B cell (primary cell): ENCODE measurements around the gene LRRC74A. TPM values are rescaled to one million over a fixed set of nuclear protein-coding genes. Genes with fewer than 3 reads are reported as not detected.

Experiments used
- ATAC-seq: fragments of 200-7000 bp; cut with Tn5 transposase; one replicate; pipeline ENCODE4 v1.10.0; 2021; ENCODE audit warnings: low read depth, mild to moderate bottlenecking, moderate number of reproducible peaks, moderate library complexity
- CTCF ChIA-PET: fragments of 350-600 bp; sonication (Branson Sonifier 250); formaldehyde crosslinking; loops from one replicate; lab custom pipeline; 2021; ENCODE audit warnings: antibody characterized with exemption, inconsistent platforms; lab: Charles Lee
- POLR2A ChIA-PET: fragments of 350-600 bp; sonication (Branson Sonifier 250); formaldehyde crosslinking; loops from one replicate; lab custom pipeline; 2021; ENCODE audit warnings: antibody characterized with exemption; lab: Charles Lee
- DNase-seq: peaks from one replicate; pipeline ENCODE4 v3.0.0; 2013
- H2AFZ ChIP-seq: 2 replicates; pipeline ENCODE4 v1.6.1; 2012; ENCODE audit warnings: mild to moderate bottlenecking, low read depth, low read length; ENCODE audit not compliant: insufficient read depth, poor library complexity, severe bottlenecking
- H3K27ac ChIP-seq, 2 donors: 1 replicate in 1 of 2; 2 replicates in 1 of 2; pipeline ENCODE4 v1.5.1; 2012 to 2013; ENCODE audit warnings: low read length in 2 of 2, mild to moderate bottlenecking in 2 of 2, moderate library complexity in 1 of 2
- H3K27me3 ChIP-seq, 4 experiments: fragments of 200-600 bp in 1 of 4; sonication (generic) in 1 of 4; replicated peaks in 1 of 4; 1 replicate in 2 of 4; 2 replicates in 2 of 4; pipeline versions ENCODE4 v1.6.1 to v1.7.0; 2013 to 2016; ENCODE audit warnings: low read length in 3 of 4, mild to moderate bottlenecking in 2 of 4, mixed read lengths in 1 of 4, moderate library complexity in 1 of 4; ENCODE audit not compliant: insufficient read depth in 4 of 4, control insufficient read depth in 3 of 4; ENCODE audit errors: control extremely low read depth in 1 of 4
- H3K36me3 ChIP-seq, 2 experiments: replicated peaks in 1 of 2; 1 replicate in 1 of 2; 2 replicates in 1 of 2; pipeline versions ENCODE4 v1.6.1 to v1.7.1; 2013; ENCODE audit warnings: low read length in 1 of 2; ENCODE audit not compliant: insufficient read depth in 2 of 2, control insufficient read depth in 1 of 2; ENCODE audit errors: control extremely low read depth in 1 of 2, extremely low read depth in 1 of 2
- H3K4me1 ChIP-seq, 2 donors: fragments of 200-600 bp in 1 of 2; sonication (generic) in 1 of 2; 1 replicate in 1 of 2; 2 replicates in 1 of 2; pipeline versions ENCODE4 v1.5.1 to v1.6.1; 2013 to 2017; ENCODE audit warnings: low read length in 2 of 2; ENCODE audit not compliant: control insufficient read depth in 2 of 2, insufficient read depth in 2 of 2
- H3K4me2 ChIP-seq: replicated peaks from 2 replicates; pipeline ENCODE3; 2012; ENCODE audit warnings: mild to moderate bottlenecking, low read depth, low read length; ENCODE audit not compliant: poor library complexity, severe bottlenecking
- H3K4me3 ChIP-seq, 5 experiments: fragments of 200-600 bp in 1 of 5; sonication (generic) in 1 of 5; 1 replicate in 3 of 5; 2 replicates in 2 of 5; pipeline versions ENCODE4 v1.5.1 to v1.7.0; 2011 to 2016; ENCODE audit warnings: low read length in 4 of 5, mild to moderate bottlenecking in 4 of 5, low read depth in 2 of 5, control low read depth in 1 of 5, moderate library complexity in 1 of 5; ENCODE audit not compliant: insufficient read depth in 1 of 5; ENCODE audit errors: control extremely low read depth in 1 of 5, extremely low read depth in 1 of 5
- H3K79me2 ChIP-seq: fragments of 200-600 bp; sonication (generic); one replicate; pipeline ENCODE4 v1.6.0; 2016; ENCODE audit warnings: low read length; ENCODE audit not compliant: control insufficient read depth, insufficient read depth
- H3K9ac ChIP-seq: fragments of 200-600 bp; sonication (generic); 2 replicates; pipeline ENCODE4 v1.6.1; 2017; ENCODE audit warnings: mild to moderate bottlenecking, low read length, moderate library complexity
- H3K9me3 ChIP-seq, 3 donors: one replicate each; pipeline versions ENCODE4 v1.6.1 to v1.7.1; 2013; ENCODE audit warnings: low read length in 2 of 3; ENCODE audit not compliant: control insufficient read depth in 2 of 3, insufficient read depth in 1 of 3; ENCODE audit errors: control extremely low read depth in 1 of 3
- H4K20me1 ChIP-seq: 2 replicates; pipeline ENCODE4 v1.6.0; 2012; ENCODE audit warnings: mild to moderate bottlenecking, low read length; ENCODE audit not compliant: insufficient read depth, control insufficient read depth, poor library complexity, severe bottlenecking
- H3K27ac Mint-ChIP-seq: one replicate; pipeline ENCODE4 v1.8.0; 2021; ENCODE audit warnings: mixed read lengths
- H3K27me3 Mint-ChIP-seq: one replicate; pipeline ENCODE4 v1.8.0; 2021; ENCODE audit warnings: mixed read lengths
- H3K4me1 Mint-ChIP-seq: one replicate; pipeline ENCODE4 v1.8.0; 2021; ENCODE audit warnings: mixed read lengths
- H3K4me3 Mint-ChIP-seq: one replicate; pipeline ENCODE4 v1.8.0; 2021; ENCODE audit warnings: mixed read lengths
- H3K9me3 Mint-ChIP-seq: one replicate; pipeline ENCODE4 v1.8.0; 2022; ENCODE audit warnings: mixed read lengths; ENCODE audit not compliant: insufficient read depth
- EZH2 ChIP-seq: IDR thresholded peaks from 2 replicates; pipeline ENCODE4 v1.6.1; 2012; ENCODE audit warnings: borderline replicate concordance, low read depth, mild to moderate bottlenecking, moderate library complexity, low read length; ENCODE audit not compliant: insufficient read depth, poor library complexity, severe bottlenecking
- WGBS: methylation state at CpG from one replicate; pipeline ENCODE4 v1.1.5; 2013; ENCODE audit warnings: missing lambda C conversion rate; ENCODE audit not compliant: insufficient coverage; 5-methylcytosine and 5-hydroxymethylcytosine counted together
- intact Hi-C: fragments of 100-400 bp; cut with micrococcal nuclease; formaldehyde crosslinking; loops from one replicate; pipeline ENCODE4 v1.10.0; 2022
- polyA plus RNA-seq: library from polyadenylated mRNA; depleted of rRNA; stranded (reverse); fragments of >200 nt; gene quantifications from 2 replicates; pipeline ENCODE4 v1.2.3, GENCODE V29; 2012
- total RNA-seq, 2 donors: library from RNA; stranded (reverse); fragments of 120-200 nt in 1 of 2; gene quantifications; 1 replicate in 1 of 2; 2 replicates in 1 of 2; pipeline versions ENCODE4 v1.2.3 to v1.2.4, GENCODE V29; 2013 to 2022
- TF ChIP-seq, protein P1 (sequence below): fragments of 200-600 bp; IDR thresholded peaks from one replicate; pipeline ENCODE4 v1.8.0; 2022; ENCODE audit warnings: antibody characterized with exemption, mild to moderate bottlenecking

The LRRC74A gene
- total and polyA plus RNA-seq, 2 donors (not counting 1 experiment from before 2014, with no cell fraction given): not detected

DNA sequence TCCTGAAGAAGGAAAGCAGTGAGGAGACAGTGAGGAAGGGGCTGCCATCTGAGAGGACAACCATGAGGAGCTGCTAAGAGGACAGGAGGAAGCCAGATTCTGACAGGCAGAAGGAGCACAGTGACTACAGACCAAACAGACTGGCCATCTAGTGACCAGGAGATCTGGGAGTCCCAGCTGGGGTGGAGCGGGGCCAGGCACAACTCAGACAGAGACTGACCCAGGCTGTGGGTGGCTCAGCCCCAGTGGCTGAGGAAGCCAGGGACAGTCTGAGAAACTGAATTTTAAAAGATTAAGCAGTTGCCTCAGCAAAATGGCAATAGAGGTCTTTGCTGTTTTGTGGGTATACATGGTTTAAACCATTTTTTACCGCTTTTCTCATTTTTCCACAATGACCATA is 28.9 kb downstream of the LRRC74A start:
- H4K20me1 ChIP-seq: no peaks in the 10 kb centered on the region
- intact Hi-C loops: no loop called here
- H3K27me3 ChIP-seq: peaks cover 0 to 4% (median 0%) of the 10 kb centered on the region in 4 experiments
- ChIA-PET POLR2A (no interaction called here), CTCF (no interaction called here)
- TF ChIP-seq, protein P1, sequence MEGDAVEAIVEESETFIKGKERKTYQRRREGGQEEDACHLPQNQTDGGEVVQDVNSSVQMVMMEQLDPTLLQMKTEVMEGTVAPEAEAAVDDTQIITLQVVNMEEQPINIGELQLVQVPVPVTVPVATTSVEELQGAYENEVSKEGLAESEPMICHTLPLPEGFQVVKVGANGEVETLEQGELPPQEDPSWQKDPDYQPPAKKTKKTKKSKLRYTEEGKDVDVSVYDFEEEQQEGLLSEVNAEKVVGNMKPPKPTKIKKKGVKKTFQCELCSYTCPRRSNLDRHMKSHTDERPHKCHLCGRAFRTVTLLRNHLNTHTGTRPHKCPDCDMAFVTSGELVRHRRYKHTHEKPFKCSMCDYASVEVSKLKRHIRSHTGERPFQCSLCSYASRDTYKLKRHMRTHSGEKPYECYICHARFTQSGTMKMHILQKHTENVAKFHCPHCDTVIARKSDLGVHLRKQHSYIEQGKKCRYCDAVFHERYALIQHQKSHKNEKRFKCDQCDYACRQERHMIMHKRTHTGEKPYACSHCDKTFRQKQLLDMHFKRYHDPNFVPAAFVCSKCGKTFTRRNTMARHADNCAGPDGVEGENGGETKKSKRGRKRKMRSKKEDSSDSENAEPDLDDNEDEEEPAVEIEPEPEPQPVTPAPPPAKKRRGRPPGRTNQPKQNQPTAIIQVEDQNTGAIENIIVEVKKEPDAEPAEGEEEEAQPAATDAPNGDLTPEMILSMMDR: no peak
- no peak for TF ChIP-seq EZH2
- H3K9me3 Mint-ChIP-seq: no peaks in the 10 kb centered on the region
- no peak overlapping the region for H3K27ac Mint-ChIP-seq
- 100% methylated on average over 1 of the region's 2 CpGs for WGBS
- H3K27me3 Mint-ChIP-seq: peaks cover 26% of the 10 kb centered on the region
- no peaks in the 10 kb centered on the region for H3K4me1 ChIP-seq
- no peaks in the 10 kb centered on the region for H3K4me1 Mint-ChIP-seq
- no peak overlapping the region for H3K27ac ChIP-seq
- DNase-seq (no peak), ATAC-seq (no peak)
- H3K4me2 ChIP-seq: no peak overlapping the region
- H3K9ac ChIP-seq: no peak overlapping the region
- H3K9me3 ChIP-seq: no peaks in the 10 kb centered on the region
- H2AFZ ChIP-seq: no peak overlapping the region
- H3K79me2 ChIP-seq: no peaks in the 10 kb centered on the region
- no peak overlapping the region for H3K4me3 Mint-ChIP-seq
- no peaks in the 10 kb centered on the region for H3K36me3 ChIP-seq
- no peak overlapping the region for H3K4me3 ChIP-seq

DNA sequence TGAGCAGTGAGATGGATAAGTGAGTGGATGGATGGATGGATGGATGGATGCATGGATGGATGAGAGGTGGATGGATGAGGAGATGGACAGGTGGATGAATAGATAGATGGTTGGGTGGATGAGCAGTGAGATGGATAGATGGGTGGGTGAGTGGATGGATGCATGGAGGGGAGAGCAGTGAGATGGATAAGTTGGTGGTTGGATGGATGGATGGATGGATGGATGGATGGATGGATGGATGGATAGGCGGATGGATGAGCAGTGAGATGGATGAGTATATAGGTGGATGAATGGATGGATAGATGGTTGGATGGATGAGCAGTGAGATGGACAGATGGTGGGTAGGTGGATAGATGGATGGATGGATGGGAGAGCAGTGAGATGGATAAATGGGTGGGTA is 30.6 kb downstream of the LRRC74A start:
- Mint-ChIP-seq H3K4me3 (no peak overlapping the region), H3K27me3 (peaks cover 40% of the 10 kb centered on the region), H3K27ac (no peak overlapping the region), H3K4me1 (no peaks in the 10 kb centered on the region), H3K9me3 (no peaks in the 10 kb centered on the region)
- no peaks in the 10 kb centered on the region for H4K20me1 ChIP-seq
- no peaks in the 10 kb centered on the region for H3K79me2 ChIP-seq
- TF ChIP-seq, protein P1: no peak
- no peak for TF ChIP-seq EZH2
- no peak overlapping the region for H2AFZ ChIP-seq
- H3K4me1 ChIP-seq: no peaks in the 10 kb centered on the region
- no peaks in the 10 kb centered on the region for H3K36me3 ChIP-seq
- no peak for DNase-seq
- H3K27ac ChIP-seq: no peak overlapping the region
- no peak overlapping the region for H3K4me3 ChIP-seq
- H3K9me3 ChIP-seq: no peaks in the 10 kb centered on the region
- H3K27me3 ChIP-seq: peaks cover 0 to 4% (median 0%) of the 10 kb centered on the region in 4 experiments
- intact Hi-C loops: no loop called here
- ChIA-PET POLR2A (no interaction called here), CTCF (no interaction called here)
- H3K9ac ChIP-seq: no peak overlapping the region
- no peak for ATAC-seq
- no peak overlapping the region for H3K4me2 ChIP-seq
- WGBS: 88% methylated on average over 1 of the region's 1 CpG
